HepG2 (cell line): Measurements from ENCODE around the gene YWHAB. TPM values are rescaled to one million over a fixed set of nuclear protein-coding genes. Genes with fewer than 3 reads are reported as not detected.

ENCODE experiments used
- ATAC-seq: fragments of 200-7000 bp; cut with Tn5 transposase; 3 replicates; pipeline ENCODE4 v1.9.1; 2020; ENCODE audit warnings: mild to moderate bottlenecking, moderate library complexity
- BruUV-seq: library from RNA; stranded (reverse); fragments of 400-500 nt; replicated peaks from 2 replicates; lab custom pipeline; 2021; lab: Mats Ljungman, UMichigan
- CTCF ChIA-PET: fragments of 300-600 bp; formaldehyde crosslinking; extraction: SDS; loops from one replicate; lab custom pipeline; 2021; ENCODE audit warnings: low total read pairs, inconsistent platforms, low intra/inter-chr PET ratio; lab: Yijun Ruan, JAX
- POLR2A ChIA-PET: fragments of 350-600 bp; sonication (Branson Sonifier 250); formaldehyde crosslinking; loops from one replicate; lab custom pipeline; 2020; ENCODE audit warnings: antibody characterized with exemption, inconsistent platforms; lab: Yijun Ruan, JAX
- DNase-seq: peaks from one replicate; pipeline ENCODE4 v3.0.0-alpha.2; 2015; ENCODE audit warnings: low spot score
- FAIRE-seq: peaks from 3 replicates; lab custom pipeline; 2011; peaks lifted over from hg19 to GRCh38; lab: Jason Lieb, UNC
- H2AFZ ChIP-seq: one replicate; pipeline ENCODE4 v1.6.1; 2011; ENCODE audit warnings: low read length, inconsistent platforms
- H3K27ac ChIP-seq: fragments of 300-600 bp; 3 replicates; pipeline ENCODE4 v1.8.0; 2011; ENCODE audit warnings: mixed run types, mild to moderate bottlenecking, mixed read lengths, low read length, inconsistent platforms; ENCODE audit not compliant: insufficient read depth; ENCODE audit errors: extremely low read length
- H3K27me3 ChIP-seq, 2 experiments: fragments of 200-600 bp in 1 of 2; 2 replicates in 1 of 2; 3 replicates in 1 of 2; pipeline versions ENCODE4 v1.6.0 to v1.8.0; 2011; ENCODE audit warnings: low read length in 2 of 2, mild to moderate bottlenecking in 2 of 2, moderate library complexity in 2 of 2, inconsistent platforms in 1 of 2; ENCODE audit not compliant: insufficient read depth in 2 of 2, control insufficient read depth in 1 of 2
- H3K36me3 ChIP-seq, 2 experiments: fragments of 200-600 bp in 1 of 2; replicated peaks in 1 of 2; 2 replicates in 1 of 2; 3 replicates in 1 of 2; pipeline versions ENCODE4 v1.5.1 to v1.8.0; 2011; ENCODE audit warnings: low read length in 2 of 2, inconsistent platforms in 1 of 2; ENCODE audit not compliant: insufficient read depth in 2 of 2, control insufficient read depth in 1 of 2
- H3K4me1 ChIP-seq: 2 replicates; pipeline ENCODE4 v1.5.1; 2012; ENCODE audit warnings: low read length, inconsistent platforms; ENCODE audit not compliant: insufficient read depth
- H3K4me2 ChIP-seq: 2 replicates; pipeline ENCODE4 v1.6.0; 2011; ENCODE audit warnings: low read depth, low read length, inconsistent platforms
- H3K4me3 ChIP-seq, 3 experiments: fragments of 200-600 bp in 1 of 3; sonication (generic), shearing (Covaris generic) in 1 of 3; replicated peaks in 1 of 3; 2 replicates each; pipeline ENCODE4 v1.5.1; 2011 to 2016; ENCODE audit warnings: low read length in 3 of 3, inconsistent platforms in 2 of 3, low read depth in 2 of 3, mild to moderate bottlenecking in 2 of 3, control low read depth in 1 of 3, mixed read lengths in 1 of 3; ENCODE audit not compliant: insufficient read depth in 1 of 3
- H3K79me2 ChIP-seq: one replicate; pipeline ENCODE4 v1.6.1; 2011; ENCODE audit warnings: low read length, inconsistent platforms; ENCODE audit not compliant: insufficient read depth
- H3K9ac ChIP-seq: 2 replicates; pipeline ENCODE4 v1.6.0; 2011; ENCODE audit warnings: mild to moderate bottlenecking, low read depth, low read length, inconsistent platforms; ENCODE audit not compliant: insufficient read depth
- H3K9me3 ChIP-seq: 2 replicates; pipeline ENCODE4 v1.5.1; 2012; ENCODE audit warnings: mild to moderate bottlenecking, low read length
- H4K20me1 ChIP-seq: 2 replicates; pipeline ENCODE4 v1.6.0; 2011; ENCODE audit warnings: inconsistent platforms, mild to moderate bottlenecking, low read length, moderate library complexity; ENCODE audit not compliant: insufficient read depth
- FOXO1 ChIP-seq: sonication (generic); formaldehyde crosslinking; IDR thresholded peaks from 2 replicates; pipeline ENCODE4 v1.4.0; 2020; ENCODE audit warnings: missing genetic modification reagents
- MAFF ChIP-seq: IDR thresholded peaks from 2 replicates; pipeline ENCODE4 v1.6.1; 2011; ENCODE audit warnings: low read depth, low read length, improper control_type of control experiment
- MAFK ChIP-seq, 2 experiments: IDR thresholded peaks in 1 of 2; conservative IDR thresholded peaks in 1 of 2; 2 replicates each; pipeline ENCODE4 v1.6.1; 2011; ENCODE audit warnings: improper control_type of control experiment in 2 of 2, low read length in 2 of 2
- MATR3 ChIP-seq: sonication (generic); formaldehyde crosslinking; IDR thresholded peaks from 2 replicates; pipeline ENCODE4 v1.4.0; 2020; ENCODE audit warnings: missing genetic modification reagents
- NCOA5 ChIP-seq: sonication (generic); formaldehyde crosslinking; IDR thresholded peaks from 2 replicates; pipeline ENCODE4 v1.4.0; 2020; ENCODE audit warnings: missing genetic modification reagents
- THYN1 ChIP-seq: sonication (generic); formaldehyde crosslinking; IDR thresholded peaks from 2 replicates; pipeline ENCODE4 v1.8.1; 2023; ENCODE audit warnings: low read depth, mild to moderate bottlenecking, moderate library complexity, missing genetic modification reagents, borderline replicate concordance
- ZNF253 ChIP-seq: sonication (generic); formaldehyde crosslinking; IDR thresholded peaks from 2 replicates; pipeline ENCODE4 v1.8.0; 2022; ENCODE audit warnings: mild to moderate bottlenecking, missing genetic modification reagents, borderline replicate concordance
- ZNF274 ChIP-seq: sonication (generic); formaldehyde crosslinking; IDR thresholded peaks from 2 replicates; pipeline ENCODE4 v1.5.1; 2020; ENCODE audit warnings: mild to moderate bottlenecking, missing genetic modification reagents
- ZNF281 ChIP-seq: sonication (generic); formaldehyde crosslinking; IDR thresholded peaks from 2 replicates; pipeline ENCODE4 v1.4.0; 2020; ENCODE audit warnings: missing genetic modification reagents, borderline replicate concordance
- ZNF83 ChIP-seq: sonication (generic); formaldehyde crosslinking; IDR thresholded peaks from 2 replicates; pipeline ENCODE4 v1.4.0; 2020; ENCODE audit warnings: missing genetic modification reagents, mild to moderate bottlenecking, borderline replicate concordance
- WGBS: methylation state at CpG from one replicate; pipeline ENCODE4 v1.1.6; 2017; ENCODE audit warnings: low lambda C conversion rate; 5-methylcytosine and 5-hydroxymethylcytosine counted together
- in situ Hi-C: cut with HindIII; loops from 2 replicates; pipeline ENCODE4 v1.10.0; 2017; ENCODE audit warnings: low pct_unique_long_range_greater_than_20kb; ENCODE audit not compliant: extremely low pct_ligation_motif_present
- intact Hi-C: fragments of 100-400 bp; cut with micrococcal nuclease; formaldehyde crosslinking; loops from one replicate; pipeline ENCODE4 v1.10.0; 2022; ENCODE audit not compliant: unreplicated experiment
- polyA plus RNA-seq, 8 experiments: library from polyadenylated mRNA; depleted of rRNA in 3 of 8; stranded (reverse) in 7 of 8; unstranded in 1 of 8; fragments of >200 nt; fragmentation: Illumina TruSeq in 4 of 8; extraction: Trizol in 4 of 8; gene quantifications; 2 replicates each; pipeline versions ENCODE4 v1.2.1 to v1.2.3, GENCODE V29; 2011 to 2016; ENCODE audit warnings: low read depth in 4 of 8, missing spikeins in 1 of 8, mixed read lengths in 1 of 8; ENCODE audit not compliant: insufficient read depth in 1 of 8
- total RNA-seq, 5 experiments: library from RNA; depleted of rRNA; stranded (reverse); fragments of >200 nt; fragmentation: Illumina TruSeq; extraction: Trizol; gene quantifications; 2 replicates each; pipeline ENCODE4 v1.2.3, GENCODE V29; 2016; ENCODE audit warnings: low read depth in 1 of 5

YWHAB gene
- total and polyA plus RNA-seq, 2 of the 13 experiments (the other 11 are each of a cell fraction or from before 2014, with no cell fraction given) = 77.2 to 121 TPM

- no peaks in the 10 kb centered on the region for H3K36me3 ChIP-seq
- no peak for FAIRE-seq
- H3K9me3 ChIP-seq = no peaks in the 10 kb centered on the region
- no peak overlapping the region for H3K9ac ChIP-seq
- POLR2A ChIA-PET = no interaction called here
- H3K79me2 ChIP-seq = no peaks in the 10 kb centered on the region
- no peak overlapping the region for H3K4me2 ChIP-seq
- no peaks in the 10 kb centered on the region for H4K20me1 ChIP-seq
- H2AFZ ChIP-seq = no peak overlapping the region
- no TSS peak for BruUV-seq
- intact Hi-C loops = no loop called here
- H3K4me3 ChIP-seq = no peak overlapping the region
- H3K27me3 ChIP-seq = peaks cover 6 to 20% of the 10 kb centered on the region in 2 experiments; a peak in 4 of 5 replicates
- no peak for DNase-seq
- TF ChIP-seq MAFK (conservative IDR thresholded peaks at IDR 0.05 in 1 of 2, IDR thresholded peaks at IDR 0.05 in 1 of 2; ENCODE audit: low read length in 2 of 2) (peak; percentile 90 to 96), MAFF (peak; percentile 95), MATR3 (CRISPR knock-in tag) (no peak)
- in situ Hi-C loops = no loop called here
- CTCF ChIA-PET = no interaction called here
- WGBS = 2% methylated on average over 4 of the region's 4 CpGs
- no peak for ATAC-seq
- H3K27ac ChIP-seq = no peak overlapping the region
- H3K4me1 ChIP-seq = peaks cover 6% of the 10 kb centered on the region; the same call in 1 of the 2 replicates
Observed at GRCh38 chr20:44848254-44849015, 37.1 kb upstream of the YWHAB start.

- H2AFZ ChIP-seq = no peak overlapping the region
- no peak for DNase-seq
- WGBS = 0% methylated on average over 1 of the region's 1 CpG
- H3K4me3 ChIP-seq = no peak overlapping the region
- no peak overlapping the region for H3K27ac ChIP-seq
- no peaks in the 10 kb centered on the region for H4K20me1 ChIP-seq
- POLR2A ChIA-PET = no interaction called here
- H3K36me3 ChIP-seq = no peaks in the 10 kb centered on the region
- peaks cover 0 to 14% of the 10 kb centered on the region in 2 experiments; a peak in 2 of 5 replicates for H3K27me3 ChIP-seq
- peaks cover 6% of the 10 kb centered on the region; the same call in 1 of the 2 replicates for H3K4me1 ChIP-seq
- CTCF ChIA-PET = no interaction called here
- FAIRE-seq = no peak
- in situ Hi-C loops = no loop called here
- H3K9me3 ChIP-seq = no peaks in the 10 kb centered on the region
- no peak overlapping the region for H3K9ac ChIP-seq
- intact Hi-C loops = no loop called here
- no peak overlapping the region for H3K4me2 ChIP-seq
- no TSS peak for BruUV-seq
- no peaks in the 10 kb centered on the region for H3K79me2 ChIP-seq
- no peak for TF ChIP-seq ZNF253 (CRISPR knock-in tag)
- no peak for TF ChIP-seq ZNF281 (CRISPR knock-in tag)
- TF ChIP-seq NCOA5 (CRISPR knock-in tag) = no peak
- no peak for TF ChIP-seq THYN1 (CRISPR knock-in tag)
- no peak for TF ChIP-seq ZNF83
- TF ChIP-seq ZNF274 (CRISPR knock-in tag) = no peak
- TF ChIP-seq FOXO1 (CRISPR knock-in tag) = no peak
- peak; percentile 67 for ATAC-seq
Observed at GRCh38 chr20:44849703-44850102, 35.8 kb upstream of the YWHAB start.
